BLaER1 (cell line): ENCODE measurements around the gene RNF214.
A peak's percentile ranks its signal among the peaks of the same experiment; 100 is the strongest.
"Not testable (repeated sequence)": the region's sequence is repeated elsewhere in the genome, so short reads cannot be mapped to it uniquely, and the experiment has no call there.

ENCODE experiments used
- H3K27ac ChIP-seq: shearing (Covaris generic); formaldehyde crosslinking; 2 replicates; pipeline ENCODE4 v1.8.1; 2022
- H3K27me3 ChIP-seq: shearing (Covaris generic); formaldehyde crosslinking; 2 replicates; pipeline ENCODE4 v1.8.1; 2022
- H3K36me3 ChIP-seq: shearing (Covaris generic); formaldehyde crosslinking; 2 replicates; pipeline ENCODE4 v1.8.1; 2022
- H3K4me1 ChIP-seq: shearing (Covaris generic); formaldehyde crosslinking; 2 replicates; pipeline ENCODE4 v1.8.1; 2022
- H3K4me2 ChIP-seq: shearing (Covaris generic); formaldehyde crosslinking; 2 replicates; pipeline ENCODE4 v1.8.1; 2022
- H3K4me3 ChIP-seq: shearing (Covaris generic); formaldehyde crosslinking; 2 replicates; pipeline ENCODE4 v1.8.1; 2022
- H3K9ac ChIP-seq: shearing (Covaris generic); formaldehyde crosslinking; 2 replicates; pipeline ENCODE4 v1.8.1; 2022
- H3K9me3 ChIP-seq: shearing (Covaris generic); formaldehyde crosslinking; 2 replicates; pipeline ENCODE4 v1.8.1; 2022
- H4K20me1 ChIP-seq: shearing (Covaris generic); formaldehyde crosslinking; 2 replicates; pipeline ENCODE4 v1.8.1; 2022
- Cebpa-rat ChIP-seq: shearing (Covaris generic); IDR thresholded peaks from 2 replicates; pipeline ENCODE4 v1.8.1; 2022

Gene RNF214

GRCh38 chr11:117203069-117203407, 29.4 kb upstream of the RNF214 start:
- Histone ChIP-seq H3K4me1 (peaks cover 7% of the 10 kb centered on the region; the same call in 1 of the 2 replicates), H3K27me3 (no peaks in the 10 kb centered on the region), H3K4me3 (no peak overlapping the region), H3K9me3 (no peaks in the 10 kb centered on the region), H3K36me3 (peaks cover 34% of the 10 kb centered on the region), H3K9ac (no peak overlapping the region), H4K20me1 (no peaks in the 10 kb centered on the region), H3K4me2 (no peak overlapping the region), H3K27ac (0 out of 2 replicates have a peak overlapping the region, but pooled peaks have one; percentile 10)
- no peak for TF ChIP-seq Cebpa-rat

GRCh38 chr11:117204283-117205080, 28.0 kb upstream of the RNF214 start:
- H4K20me1 ChIP-seq: no peaks in the 10 kb centered on the region
- H3K27me3 ChIP-seq: no peaks in the 10 kb centered on the region
- no peak overlapping the region for H3K9ac ChIP-seq
- H3K36me3 ChIP-seq: peaks cover 34% of the 10 kb centered on the region
- H3K9me3 ChIP-seq: no peaks in the 10 kb centered on the region
- no peak for TF ChIP-seq Cebpa-rat
- H3K4me2 ChIP-seq: no peak overlapping the region
- peaks cover 7% of the 10 kb centered on the region; the same call in 1 of the 2 replicates for H3K4me1 ChIP-seq
- no peak overlapping the region for H3K4me3 ChIP-seq
- H3K27ac ChIP-seq: no peak overlapping the region

- Histone ChIP-seq H3K4me2 (no peak overlapping the region), H3K36me3 (peaks cover 34% of the 10 kb centered on the region), H3K9ac (no peak overlapping the region), H3K27ac (no peak overlapping the region), H3K9me3 (no peaks in the 10 kb centered on the region), H3K27me3 (no peaks in the 10 kb centered on the region), H3K4me1 (peaks cover 7% of the 10 kb centered on the region; the same call in 1 of the 2 replicates), H3K4me3 (no peak overlapping the region), H4K20me1 (no peaks in the 10 kb centered on the region)
- TF ChIP-seq Cebpa-rat: no peak
Observed at GRCh38 chr11:117205211-117205818, 27.2 kb upstream of the RNF214 start.

- not testable (repeated sequence) for H3K9me3 ChIP-seq, H4K20me1 ChIP-seq, H3K27ac ChIP-seq, H3K4me1 ChIP-seq, H3K4me2 ChIP-seq, H3K9ac ChIP-seq, H3K27me3 ChIP-seq, H3K4me3 ChIP-seq
- peaks cover 36% of the 10 kb centered on the region for H3K36me3 ChIP-seq
Observed at GRCh38 chr11:117206111-117206510, 26.4 kb upstream of the RNF214 start.

GRCh38 chr11:117206859-117207258, 25.6 kb upstream of the RNF214 start:
- H3K4me3 ChIP-seq, H3K4me1 ChIP-seq, H3K27ac ChIP-seq, H4K20me1 ChIP-seq, H3K9me3 ChIP-seq, H3K27me3 ChIP-seq, H3K4me2 ChIP-seq, H3K9ac ChIP-seq: not testable (repeated sequence)
- peaks cover 43% of the 10 kb centered on the region for H3K36me3 ChIP-seq

- not testable (repeated sequence) for H3K4me1 ChIP-seq, H3K9ac ChIP-seq, H3K9me3 ChIP-seq, H3K27ac ChIP-seq, H3K4me2 ChIP-seq, H3K4me3 ChIP-seq, H3K27me3 ChIP-seq, H4K20me1 ChIP-seq
- peaks cover 44% of the 10 kb centered on the region for H3K36me3 ChIP-seq
Observed at GRCh38 chr11:117207481-117207880, 25.0 kb upstream of the RNF214 start.

GRCh38 chr11:117208710-117209109, 23.8 kb upstream of the RNF214 start:
- not testable (repeated sequence) for H3K9me3 ChIP-seq, H3K4me3 ChIP-seq, H3K4me2 ChIP-seq, H4K20me1 ChIP-seq, H3K27me3 ChIP-seq, H3K9ac ChIP-seq, H3K4me1 ChIP-seq, H3K27ac ChIP-seq
- H3K36me3 ChIP-seq: peaks cover 46% of the 10 kb centered on the region

- H3K9ac ChIP-seq, H3K27ac ChIP-seq, H3K27me3 ChIP-seq, H3K4me3 ChIP-seq, H4K20me1 ChIP-seq, H3K4me2 ChIP-seq, H3K4me1 ChIP-seq, H3K9me3 ChIP-seq: not testable (repeated sequence)
- peaks cover 46% of the 10 kb centered on the region for H3K36me3 ChIP-seq
Observed at GRCh38 chr11:117209351-117210125, 22.9 kb upstream of the RNF214 start.

- no peaks in the 10 kb centered on the region for H3K27me3 ChIP-seq
- H3K4me3 ChIP-seq: no peak overlapping the region
- H3K4me2 ChIP-seq: no peak overlapping the region
- H3K9me3 ChIP-seq: no peaks in the 10 kb centered on the region
- peaks cover 42% of the 10 kb centered on the region for H3K36me3 ChIP-seq
- no peak for TF ChIP-seq Cebpa-rat
- H4K20me1 ChIP-seq: no peaks in the 10 kb centered on the region
- H3K4me1 ChIP-seq: no peaks in the 10 kb centered on the region
- no peak overlapping the region for H3K9ac ChIP-seq
- no peak overlapping the region for H3K27ac ChIP-seq
Observed at GRCh38 chr11:117210620-117211019, 21.9 kb upstream of the RNF214 start.

GRCh38 chr11:117212697-117213355, 19.6 kb upstream of the RNF214 start:
- TF ChIP-seq Cebpa-rat: no peak
- peaks cover 59% of the 10 kb centered on the region for H3K36me3 ChIP-seq

More at GRCh38 chr11:117212697-117213355, 19.6 kb upstream of the RNF214 start:
- H3K27me3 ChIP-seq: no peaks in the 10 kb centered on the region
- no peak overlapping the region for H3K9ac ChIP-seq
- no peak overlapping the region for H3K27ac ChIP-seq
- H3K4me3 ChIP-seq: no peak overlapping the region
- H3K9me3 ChIP-seq: no peaks in the 10 kb centered on the region
- H3K4me2 ChIP-seq: no peak overlapping the region
- no peaks in the 10 kb centered on the region for H4K20me1 ChIP-seq
- H3K4me1 ChIP-seq: no peaks in the 10 kb centered on the region
